OCI-LY1 (cell line): Measurements from ENCODE around the gene ZFP1.

Experiments
- CTCF ChIP-seq: fragments of 200-600 bp; sonication (generic), shearing (Covaris generic); IDR thresholded peaks from 2 replicates; pipeline ENCODE4 v1.5.1; 2017; ENCODE audit warnings: mild to moderate bottlenecking, antibody characterized with exemption, low read length, moderate library complexity, mixed read lengths
- EZH2 ChIP-seq: fragments of 200-600 bp; sonication (generic), shearing (Covaris generic); IDR thresholded peaks from 2 replicates; pipeline ENCODE4 v1.8.0; 2017; ENCODE audit warnings: borderline replicate concordance, mixed run types, mild to moderate bottlenecking, antibody characterized with exemption, low read length, moderate library complexity, mixed read lengths

- no peak for TF ChIP-seq CTCF
- TF ChIP-seq EZH2, result no peak
Measured at GRCh38 chr16:75193265-75193650, 44.9 kb downstream of the ZFP1 start.
